Measurements from ENCODE around the gene CD34.
"Not testable (repeated sequence)": the region's sequence is repeated elsewhere in the genome, so short reads cannot be mapped to it uniquely, and the experiment has no call there.

The CD34 gene

GRCh38 chr1:207886227-207886626 lies 24.7 kb downstream of the CD34 start:
- peaks cover 41% of the 10 kb centered on the region for H3K4me1 ChIP-seq (ENCODE audit: control insufficient read depth, insufficient read depth, low read length, unreplicated experiment)
- H3K36me3 ChIP-seq (ENCODE audit: insufficient read depth, low read length) = no peaks in the 10 kb centered on the region
- no peaks in the 10 kb centered on the region for H3K79me2 ChIP-seq (ENCODE audit: control insufficient read depth, insufficient read depth, low read length, unreplicated experiment)
- H2AFZ ChIP-seq (ENCODE audit: low read length, unreplicated experiment) = no peak overlapping the region
- H3K4me3 ChIP-seq (ENCODE audit: low read depth, low read length) = no peak overlapping the region
- no peak overlapping the region for H3K27ac ChIP-seq (ENCODE audit: low read depth, low read length)
- H3K27me3 ChIP-seq (ENCODE audit: insufficient read depth, low read length) = no peaks in the 10 kb centered on the region

- Histone ChIP-seq H3K4me3 (ENCODE audit: low read depth, low read length) (no peak overlapping the region), H3K79me2 (ENCODE audit: control insufficient read depth, insufficient read depth, low read length, unreplicated experiment) (no peaks in the 10 kb centered on the region), H3K27me3 (ENCODE audit: insufficient read depth, low read length) (no peaks in the 10 kb centered on the region), H3K36me3 (ENCODE audit: insufficient read depth, low read length) (no peaks in the 10 kb centered on the region), H3K27ac (ENCODE audit: low read depth, low read length) (no peak overlapping the region), H2AFZ (ENCODE audit: low read length, unreplicated experiment) (peak overlapping the region; percentile 99), H3K4me1 (ENCODE audit: control insufficient read depth, insufficient read depth, low read length, unreplicated experiment) (peaks cover 33% of the 10 kb centered on the region)
Observed at GRCh38 chr1:207885129-207886032, 25.5 kb downstream of the CD34 start.

- no peak overlapping the region for H3K4me3 ChIP-seq (ENCODE audit: low read depth, low read length)
- H3K79me2 ChIP-seq (ENCODE audit: control insufficient read depth, insufficient read depth, low read length, unreplicated experiment) = no peaks in the 10 kb centered on the region
- no peak overlapping the region for H3K27ac ChIP-seq (ENCODE audit: low read depth, low read length)
- H3K27me3 ChIP-seq (ENCODE audit: insufficient read depth, low read length) = no peaks in the 10 kb centered on the region
- H3K4me1 ChIP-seq (ENCODE audit: control insufficient read depth, insufficient read depth, low read length, unreplicated experiment) = peaks cover 24% of the 10 kb centered on the region
- peak overlapping the region; percentile 99 for H2AFZ ChIP-seq (ENCODE audit: low read length, unreplicated experiment)
- no peaks in the 10 kb centered on the region for H3K36me3 ChIP-seq (ENCODE audit: insufficient read depth, low read length)
Observed at GRCh38 chr1:207884266-207885029, 26.5 kb downstream of the CD34 start.

GRCh38 chr1:207883660-207884250 lies 27.2 kb downstream of the CD34 start:
- Histone ChIP-seq H2AFZ (ENCODE audit: low read length, unreplicated experiment) (peak overlapping the region; percentile 30), H3K4me1 (ENCODE audit: control insufficient read depth, insufficient read depth, low read length, unreplicated experiment) (peaks cover 17% of the 10 kb centered on the region), H3K79me2 (ENCODE audit: control insufficient read depth, insufficient read depth, low read length, unreplicated experiment) (no peaks in the 10 kb centered on the region), H3K27ac (ENCODE audit: low read depth, low read length) (no peak overlapping the region), H3K27me3 (ENCODE audit: insufficient read depth, low read length) (no peaks in the 10 kb centered on the region), H3K36me3 (ENCODE audit: insufficient read depth, low read length) (no peaks in the 10 kb centered on the region), H3K4me3 (ENCODE audit: low read depth, low read length) (no peak overlapping the region)

- Histone ChIP-seq H3K27me3 (ENCODE audit: insufficient read depth, low read length) (no peaks in the 10 kb centered on the region), H3K4me3 (ENCODE audit: low read depth, low read length) (no peak overlapping the region), H3K36me3 (ENCODE audit: insufficient read depth, low read length) (no peaks in the 10 kb centered on the region), H3K79me2 (ENCODE audit: control insufficient read depth, insufficient read depth, low read length, unreplicated experiment) (no peaks in the 10 kb centered on the region), H3K27ac (ENCODE audit: low read depth, low read length) (no peak overlapping the region), H3K4me1 (ENCODE audit: control insufficient read depth, insufficient read depth, low read length, unreplicated experiment) (peaks cover 11% of the 10 kb centered on the region), H2AFZ (ENCODE audit: low read length, unreplicated experiment) (peak overlapping the region; percentile 30)
Observed at GRCh38 chr1:207883104-207883651, 27.7 kb downstream of the CD34 start.

- no peaks in the 10 kb centered on the region for H3K79me2 ChIP-seq (ENCODE audit: control insufficient read depth, insufficient read depth, low read length, unreplicated experiment)
- H3K4me1 ChIP-seq (ENCODE audit: control insufficient read depth, insufficient read depth, low read length, unreplicated experiment) = peaks cover 8% of the 10 kb centered on the region
- H3K36me3 ChIP-seq (ENCODE audit: insufficient read depth, low read length) = no peaks in the 10 kb centered on the region
- no peaks in the 10 kb centered on the region for H3K27me3 ChIP-seq (ENCODE audit: insufficient read depth, low read length)
- H2AFZ ChIP-seq (ENCODE audit: low read length, unreplicated experiment) = no peak overlapping the region
- no peak overlapping the region for H3K4me3 ChIP-seq (ENCODE audit: low read depth, low read length)
- no peak overlapping the region for H3K27ac ChIP-seq (ENCODE audit: low read depth, low read length)
Observed at GRCh38 chr1:207882692-207883091, 28.2 kb downstream of the CD34 start.

GRCh38 chr1:207878939-207879338 lies 32.0 kb downstream of the CD34 start:
- Histone ChIP-seq H3K27me3 (ENCODE audit: insufficient read depth, low read length) (no peaks in the 10 kb centered on the region), H2AFZ (ENCODE audit: low read length, unreplicated experiment) (no peak overlapping the region), H3K4me3 (ENCODE audit: low read depth, low read length) (no peak overlapping the region), H3K36me3 (ENCODE audit: insufficient read depth, low read length) (no peaks in the 10 kb centered on the region), H3K79me2 (ENCODE audit: control insufficient read depth, insufficient read depth, low read length, unreplicated experiment) (no peaks in the 10 kb centered on the region), H3K27ac (ENCODE audit: low read depth, low read length) (no peak overlapping the region), H3K4me1 (ENCODE audit: control insufficient read depth, insufficient read depth, low read length, unreplicated experiment) (no peaks in the 10 kb centered on the region)

GRCh38 chr1:207877914-207878313 lies 33.0 kb downstream of the CD34 start:
- not testable (repeated sequence) for H3K4me3 ChIP-seq (ENCODE audit: low read depth, low read length); H3K27me3 ChIP-seq (ENCODE audit: insufficient read depth, low read length); H3K79me2 ChIP-seq (ENCODE audit: control insufficient read depth, insufficient read depth, low read length, unreplicated experiment); H3K27ac ChIP-seq (ENCODE audit: low read depth, low read length); H3K4me1 ChIP-seq (ENCODE audit: control insufficient read depth, insufficient read depth, low read length, unreplicated experiment); H3K36me3 ChIP-seq (ENCODE audit: insufficient read depth, low read length); H2AFZ ChIP-seq (ENCODE audit: low read length, unreplicated experiment)

GRCh38 chr1:207876131-207876530 lies 34.8 kb downstream of the CD34 start:
- no peaks in the 10 kb centered on the region for H3K79me2 ChIP-seq (ENCODE audit: control insufficient read depth, insufficient read depth, low read length, unreplicated experiment)
- no peak overlapping the region for H2AFZ ChIP-seq (ENCODE audit: low read length, unreplicated experiment)
- H3K27ac ChIP-seq (ENCODE audit: low read depth, low read length) = no peak overlapping the region
- no peaks in the 10 kb centered on the region for H3K4me1 ChIP-seq (ENCODE audit: control insufficient read depth, insufficient read depth, low read length, unreplicated experiment)
- H3K4me3 ChIP-seq (ENCODE audit: low read depth, low read length) = no peak overlapping the region
- no peaks in the 10 kb centered on the region for H3K27me3 ChIP-seq (ENCODE audit: insufficient read depth, low read length)
- H3K36me3 ChIP-seq (ENCODE audit: insufficient read depth, low read length) = no peaks in the 10 kb centered on the region

GRCh38 chr1:207875532-207875931 lies 35.4 kb downstream of the CD34 start:
- Histone ChIP-seq H3K27ac (ENCODE audit: low read depth, low read length) (no peak overlapping the region), H2AFZ (ENCODE audit: low read length, unreplicated experiment) (no peak overlapping the region), H3K4me1 (ENCODE audit: control insufficient read depth, insufficient read depth, low read length, unreplicated experiment) (no peaks in the 10 kb centered on the region), H3K27me3 (ENCODE audit: insufficient read depth, low read length) (no peaks in the 10 kb centered on the region), H3K4me3 (ENCODE audit: low read depth, low read length) (no peak overlapping the region), H3K36me3 (ENCODE audit: insufficient read depth, low read length) (no peaks in the 10 kb centered on the region), H3K79me2 (ENCODE audit: control insufficient read depth, insufficient read depth, low read length, unreplicated experiment) (no peaks in the 10 kb centered on the region)

All from ACC112 (cell line).